Fibroblast of pulmonary artery (primary cell): Measurements from ENCODE around the gene SPATA31D1.
A peak's percentile ranks its signal among the peaks of the same experiment; 100 is the strongest.
"Not testable (repeated sequence)": the region's sequence is repeated elsewhere in the genome, so short reads cannot be mapped to it uniquely, and the experiment has no call there.

Experiments used
- DNase-seq: peaks from one replicate; pipeline ENCODE4 v3.0.0-alpha.2; 2010; ENCODE audit warnings: low read depth
- H3K4me3 ChIP-seq: replicated peaks from 2 replicates; pipeline ENCODE4 v1.5.1; 2011; ENCODE audit warnings: low read depth, mild to moderate bottlenecking, control low read depth, low read length, moderate library complexity
- CTCF ChIP-seq: IDR thresholded peaks from 2 replicates; pipeline ENCODE4 v1.5.1; 2011; ENCODE audit warnings: mild to moderate bottlenecking, control low read depth, low read length, inconsistent platforms; ENCODE audit errors: missing control alignments

The SPATA31D1 gene

GRCh38 chr9:81988472-81988871 is at the start of gene SPATA31D1:
Gene SPATA31D1, plus strand, starts transcription at chr9:81988772. Its CDS starts 47 bp downstream, at chr9:81988819.
- not testable (repeated sequence) for H3K4me3 ChIP-seq, DNase-seq

DNA sequence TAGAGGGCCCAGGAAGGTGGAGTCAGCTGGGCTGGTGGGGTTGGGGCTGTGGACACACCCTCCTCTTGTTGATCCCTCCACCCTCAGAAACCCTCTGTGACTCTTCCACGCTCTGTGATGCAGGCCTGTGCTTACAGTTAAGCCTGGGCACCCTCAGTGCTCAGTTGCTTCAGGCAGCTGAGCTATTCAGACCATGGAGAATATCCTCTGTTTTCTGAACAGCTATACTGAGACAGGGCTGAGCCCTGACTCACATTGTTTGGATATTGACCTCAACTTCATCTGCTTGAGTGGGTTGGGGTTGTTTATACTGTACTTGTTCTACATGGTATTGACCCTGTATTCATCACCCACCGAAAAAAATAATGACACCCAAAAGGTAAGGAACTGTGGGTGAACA is 45.2 kb upstream of the SPATA31D1 start, which contains the start of gene SPATA31D3:
Gene SPATA31D3 (plus strand): TSS at position 108 of the 400 bp plus-strand sequence. CDS start 86 bp downstream, at position 194.
- DNase-seq, H3K4me3 ChIP-seq: not testable (repeated sequence)

DNA sequence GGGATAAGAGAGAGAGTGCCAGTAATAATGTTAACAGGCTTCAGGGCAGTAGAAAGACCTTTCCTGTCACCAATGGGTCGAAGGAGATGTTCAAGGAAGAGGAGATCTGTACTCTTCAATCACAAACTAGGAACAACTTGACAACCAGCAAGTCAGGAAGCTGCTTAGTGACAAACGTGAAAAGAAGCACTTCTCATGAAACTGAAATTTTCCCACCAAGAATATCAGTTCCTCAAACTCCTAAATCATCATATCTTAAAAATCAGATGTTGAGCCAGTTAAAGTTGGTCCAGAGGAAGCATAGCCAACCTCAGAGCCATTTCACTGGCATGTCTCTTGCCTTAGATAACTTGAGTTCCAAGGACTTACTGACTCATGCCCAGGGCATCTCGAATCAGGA is 39.9 kb upstream of the SPATA31D1 start:
- H3K4me3 ChIP-seq, DNase-seq: not testable (repeated sequence)

DNA sequence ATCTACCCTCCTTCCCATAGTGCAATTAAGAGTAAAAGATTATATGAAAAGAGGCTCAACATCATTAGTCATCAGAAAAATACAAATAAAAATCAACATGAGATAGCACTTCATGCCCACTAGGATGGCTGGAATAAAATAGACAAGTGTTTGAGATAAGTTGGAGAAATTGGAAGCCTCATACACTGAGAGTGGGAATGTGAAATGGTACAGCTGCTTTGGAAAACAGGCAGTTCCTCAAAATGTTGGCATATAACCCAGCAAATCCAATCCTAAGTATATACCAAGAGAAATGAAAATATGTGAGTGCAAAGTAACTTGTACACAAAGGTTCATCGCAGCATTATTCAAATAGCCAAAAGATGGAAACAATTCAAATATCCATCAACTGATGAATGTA is 35.5 kb upstream of the SPATA31D1 start:
- no peak for DNase-seq
- no peak for TF ChIP-seq CTCF
- H3K4me3 ChIP-seq: no peak overlapping the region

GRCh38 chr9:81955625-81956024 is 32.9 kb upstream of the SPATA31D1 start:
- H3K4me3 ChIP-seq: no peak overlapping the region
- DNase-seq: no peak
- no peak for TF ChIP-seq CTCF

- H3K4me3 ChIP-seq: no peak overlapping the region
- peak; percentile 16 for DNase-seq
- no peak for TF ChIP-seq CTCF
These were observed 24.1 kb upstream of the SPATA31D1 start for GRCh38 chr9:81964218-81965171.

DNA sequence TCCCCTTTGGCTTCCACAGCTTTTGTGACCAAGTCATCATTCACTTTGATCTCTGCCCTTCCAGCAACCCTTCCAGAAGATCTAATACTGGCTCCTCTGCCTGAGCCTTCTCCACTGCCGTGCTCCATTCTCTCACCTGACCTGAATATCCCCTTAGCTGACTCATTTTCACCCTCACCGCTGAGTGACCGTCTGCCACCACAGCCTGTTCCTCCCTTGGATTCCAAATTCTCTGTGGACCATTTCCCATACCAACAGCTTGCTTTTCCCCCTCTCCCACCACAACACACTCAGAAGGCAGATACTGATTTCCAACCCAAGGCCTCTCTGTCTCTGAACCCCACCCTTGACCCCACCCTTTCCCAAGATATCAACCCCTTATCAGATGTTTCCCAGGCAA is 20.5 kb upstream of the SPATA31D1 start:
- DNase-seq: no peak
- H3K4me3 ChIP-seq: no peak overlapping the region
- TF ChIP-seq CTCF: no peak

- no peak for TF ChIP-seq CTCF
- no peak overlapping the region for H3K4me3 ChIP-seq
- peak; percentile 3 for DNase-seq
These were observed 18.6 kb upstream of the SPATA31D1 start for GRCh38 chr9:81969971-81970370.
